HTR-8/SVneo (cell line): ENCODE data around the gene DNAJB11.
A peak's percentile ranks its signal among the peaks of the same experiment; 100 is the strongest.
"Not testable (repeated sequence)": the region's sequence is repeated elsewhere in the genome, so short reads cannot be mapped to it uniquely, and the experiment has no call there.

Source experiments
- DNase-seq: peaks from one replicate; pipeline ENCODE4 v3.0.0; 2011; ENCODE audit warnings: low spot score, mixed read lengths; ENCODE audit not compliant: insufficient read length
- FAIRE-seq: peaks from 2 replicates; lab custom pipeline; 2011; peaks lifted over from hg19 to GRCh38; lab: Jason Lieb, UNC

DNAJB11 gene

GRCh38 chr3:186570096-186570940, at the start of gene DNAJB11:
Gene DNAJB11 (plus strand): TSS chr3:186570720. CDS start chr3:186570898, 178 bp downstream.
- DNase-seq, result peak; percentile 98
- FAIRE-seq, result peak; percentile 83

- DNase-seq, result no peak
- FAIRE-seq, result no peak
Observed at GRCh38 chr3:186520957-186521842, 49.3 kb upstream of the DNAJB11 start.

- FAIRE-seq (no peak), DNase-seq (no peak)
Observed at GRCh38 chr3:186523022-186523421, 47.5 kb upstream of the DNAJB11 start.

GRCh38 chr3:186523434-186523833, 47.1 kb upstream of the DNAJB11 start:
- FAIRE-seq (no peak), DNase-seq (no peak)

GRCh38 chr3:186524616-186525015, 45.9 kb upstream of the DNAJB11 start:
- DNase-seq (no peak), FAIRE-seq (no peak)

- DNase-seq, result no peak
- no peak for FAIRE-seq
Observed at GRCh38 chr3:186525369-186526255, 44.9 kb upstream of the DNAJB11 start.

- DNase-seq, result no peak
Observed at GRCh38 chr3:186526256-186526606, 44.3 kb upstream of the DNAJB11 start.

GRCh38 chr3:186529201-186529999, 41.1 kb upstream of the DNAJB11 start:
- DNase-seq (no peak), FAIRE-seq (no peak)

More at GRCh38 chr3:186526256-186526606, 44.3 kb upstream of the DNAJB11 start:
- FAIRE-seq, result no peak

- FAIRE-seq, result no peak
- no peak for DNase-seq
Observed at GRCh38 chr3:186530415-186530814, 40.1 kb upstream of the DNAJB11 start.

- FAIRE-seq, DNase-seq: not testable (repeated sequence)
Observed at GRCh38 chr3:186531694-186532093, 38.8 kb upstream of the DNAJB11 start.

GRCh38 chr3:186532598-186533072, 37.9 kb upstream of the DNAJB11 start:
- FAIRE-seq (no peak), DNase-seq (no peak)

GRCh38 chr3:186534113-186534669, 36.3 kb upstream of the DNAJB11 start:
- DNase-seq, result no peak
- no peak for FAIRE-seq

- no peak for DNase-seq
- no peak for FAIRE-seq
Observed at GRCh38 chr3:186536883-186537844, 33.4 kb upstream of the DNAJB11 start.

GRCh38 chr3:186538779-186539178, 31.7 kb upstream of the DNAJB11 start:
- FAIRE-seq (no peak), DNase-seq (no peak)

- FAIRE-seq (no peak), DNase-seq (peak; percentile 57)
Observed at GRCh38 chr3:186540221-186540834, 30.2 kb upstream of the DNAJB11 start.

GRCh38 chr3:186540835-186541226, 29.7 kb upstream of the DNAJB11 start:
- FAIRE-seq, result no peak
- no peak for DNase-seq

GRCh38 chr3:186544281-186544680, 26.2 kb upstream of the DNAJB11 start, which contains the start of gene CRYGS:
Gene CRYGS (minus strand): TSS chr3:186544380. CDS start chr3:186544326, 54 bp downstream.
- FAIRE-seq (no peak), DNase-seq (no peak)
